ENCODE measurements around the gene SBNO2.
"Not testable (repeated sequence)": the region's sequence is repeated elsewhere in the genome, so short reads cannot be mapped to it uniquely, and the experiment has no call there.

The SBNO2 gene

GRCh38 chr19:1116726-1117581 is 57.1 kb downstream of the SBNO2 start:
- DNase-seq: no peak

- no peak for DNase-seq
Observed at GRCh38 chr19:1115646-1116420, 58.2 kb downstream of the SBNO2 start.

- not testable (repeated sequence) for DNase-seq
Observed at GRCh38 chr19:1114728-1115127, 59.3 kb downstream of the SBNO2 start.

- no peak for DNase-seq
Observed at GRCh38 chr19:1113986-1114483, 60.0 kb downstream of the SBNO2 start.

GRCh38 chr19:1113030-1113985 is 60.8 kb downstream of the SBNO2 start:
- peak; percentile 83 for DNase-seq

- DNase-seq: no peak
Observed at GRCh38 chr19:1112268-1113029, 61.6 kb downstream of the SBNO2 start.

GRCh38 chr19:1111641-1112267 is 62.3 kb downstream of the SBNO2 start:
- no peak for DNase-seq

GRCh38 chr19:1110809-1111640 is 63.0 kb downstream of the SBNO2 start:
- DNase-seq: no peak

GRCh38 chr19:1109697-1110671 is 64.1 kb downstream of the SBNO2 start:
- no peak for DNase-seq

GRCh38 chr19:1109032-1109551 is 65.0 kb downstream of the SBNO2 start:
- no peak for DNase-seq

GRCh38 chr19:1108291-1109031 is 65.6 kb downstream of the SBNO2 start:
- DNase-seq: no peak

- no peak for DNase-seq
Observed at GRCh38 chr19:1107661-1108261, 66.3 kb downstream of the SBNO2 start.

GRCh38 chr19:1106841-1107660 is 67.0 kb downstream of the SBNO2 start:
- no peak for DNase-seq

- no peak for DNase-seq
Observed at GRCh38 chr19:1105873-1106840, 67.9 kb downstream of the SBNO2 start.

Data from stimulated activated CD4-positive, alpha-beta T cell treated with anti-CD3 and anti-CD28 coated beads, Interleukin-4, amount 100 ng/mL, for 24 hours (primary cell).